ENCODE measurements around the gene SLC24A1. TPM values are rescaled to one million over a fixed set of nuclear protein-coding genes. Genes with fewer than 3 reads are reported as not detected.
"Not testable (repeated sequence)": the region's sequence is repeated elsewhere in the genome, so short reads cannot be mapped to it uniquely, and the experiment has no call there.

The SLC24A1 gene
- total RNA-seq, 6 experiments from 2014 or later: 7.4 to 14.6 (median 11.7) TPM

DNA sequence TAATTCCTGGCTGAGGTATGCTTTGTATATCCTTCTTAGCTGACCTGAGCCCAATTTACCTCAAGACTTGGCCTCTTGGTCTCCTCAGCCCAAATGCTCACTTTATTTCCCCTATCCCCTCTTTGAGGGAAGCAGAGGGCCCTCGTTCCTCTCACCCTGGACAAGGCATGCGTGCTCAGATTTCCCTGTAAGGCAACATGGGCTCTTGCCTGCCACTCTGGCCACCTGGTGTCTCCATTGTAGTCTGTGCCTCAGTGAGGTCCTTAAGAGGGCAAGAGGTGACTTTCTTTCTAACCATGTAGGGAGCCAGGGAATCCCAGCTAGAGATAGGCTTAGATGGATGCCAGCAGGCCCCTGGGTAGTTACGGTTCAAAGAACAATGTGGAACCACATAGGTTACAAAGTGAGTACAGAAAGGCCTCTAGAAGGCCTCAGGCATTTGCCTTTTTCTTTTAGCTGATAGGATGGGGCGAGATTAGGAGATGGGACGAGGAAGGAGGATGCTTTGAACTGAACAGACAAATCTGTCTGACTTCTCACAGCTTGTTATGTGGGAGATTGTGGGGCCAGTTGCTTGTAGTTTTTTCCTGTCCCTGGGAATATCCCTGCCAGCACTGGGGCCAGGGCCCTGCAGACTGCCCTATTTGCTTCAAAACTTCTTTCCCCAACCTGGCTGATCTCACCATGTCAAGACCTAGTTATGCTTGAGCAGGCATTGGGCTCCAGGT, 9.7 kb upstream of the SLC24A1 start:
- H3K27me3 Mint-ChIP-seq (ENCODE audit: insufficient read depth): peaks cover 4% of the 10 kb centered on the region
- no peak for TF ChIP-seq CTCF (IDR thresholded peaks at IDR 0.05)
- H3K27ac Mint-ChIP-seq: peak overlapping the region; percentile 97
- H3K4me1 Mint-ChIP-seq (ENCODE audit: low read depth): peaks cover 27% of the 10 kb centered on the region
- peaks cover 7% of the 10 kb centered on the region for H3K36me3 Mint-ChIP-seq (ENCODE audit: low read depth)
- DNase-seq: no peak
- H3K4me3 Mint-ChIP-seq: peak overlapping the region; percentile 91
- H3K9me3 Mint-ChIP-seq: no peaks in the 10 kb centered on the region; the same call in 1 of the 2 replicates

DNA sequence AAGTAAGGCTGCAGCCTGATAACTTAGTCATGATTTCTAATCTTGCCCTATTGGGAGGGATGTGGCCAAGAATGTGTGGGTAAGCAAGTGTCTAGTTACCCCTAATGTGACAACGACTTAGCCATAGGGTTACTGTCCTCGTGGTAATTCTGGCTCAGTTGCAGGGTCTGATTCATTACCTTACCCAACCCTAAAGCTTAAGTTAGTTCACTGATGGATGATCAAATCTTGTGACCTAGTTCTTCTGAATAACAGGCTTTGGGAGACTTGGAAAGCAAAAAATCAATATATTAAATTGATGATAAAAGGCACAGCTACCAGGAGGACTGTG, 9.2 kb upstream of the SLC24A1 start:
- no peak for DNase-seq
- Mint-ChIP-seq H3K27ac (peak overlapping the region; percentile 97), H3K27me3 (ENCODE audit: insufficient read depth) (peaks cover 4% of the 10 kb centered on the region), H3K4me1 (ENCODE audit: low read depth) (peaks cover 27% of the 10 kb centered on the region), H3K36me3 (ENCODE audit: low read depth) (peaks cover 11% of the 10 kb centered on the region), H3K4me3 (peak overlapping the region; percentile 91), H3K9me3 (no peaks in the 10 kb centered on the region; the same call in 1 of the 2 replicates)
- no peak for TF ChIP-seq CTCF (IDR thresholded peaks at IDR 0.05)

GRCh38 chr15:65612949-65613744, 8.6 kb upstream of the SLC24A1 start:
- Mint-ChIP-seq H3K27me3 (ENCODE audit: insufficient read depth) (peaks cover 4% of the 10 kb centered on the region), H3K4me1 (ENCODE audit: low read depth) (peaks cover 27% of the 10 kb centered on the region), H3K9me3 (no peaks in the 10 kb centered on the region; the same call in 1 of the 2 replicates), H3K4me3 (no peak overlapping the region), H3K36me3 (ENCODE audit: low read depth) (peaks cover 11% of the 10 kb centered on the region), H3K27ac (no peak overlapping the region)
- no peak for TF ChIP-seq CTCF (IDR thresholded peaks at IDR 0.05)
- no peak for DNase-seq

- DNase-seq; H3K4me3 Mint-ChIP-seq; H3K27ac Mint-ChIP-seq; H3K27me3 Mint-ChIP-seq (ENCODE audit: insufficient read depth); H3K9me3 Mint-ChIP-seq: not testable (repeated sequence)
- peaks cover 19% of the 10 kb centered on the region for H3K4me1 Mint-ChIP-seq (ENCODE audit: low read depth)
- peaks cover 11% of the 10 kb centered on the region for H3K36me3 Mint-ChIP-seq (ENCODE audit: low read depth)
Measured at GRCh38 chr15:65615887-65616286, 5.9 kb upstream of the SLC24A1 start.

GRCh38 chr15:65618560-65619109, 3.1 kb upstream of the SLC24A1 start:
- Mint-ChIP-seq H3K4me1 (ENCODE audit: low read depth) (no peaks in the 10 kb centered on the region), H3K4me3 (no peak overlapping the region), H3K36me3 (ENCODE audit: low read depth) (peaks cover 11% of the 10 kb centered on the region), H3K27me3 (ENCODE audit: insufficient read depth) (no peaks in the 10 kb centered on the region), H3K27ac (no peak overlapping the region), H3K9me3 (no peaks in the 10 kb centered on the region; the same call in 1 of the 2 replicates)
- DNase-seq: no peak
- no peak for TF ChIP-seq CTCF (IDR thresholded peaks at IDR 0.05)
